ENCODE data around the gene SPTB. TPM values are rescaled to one million over a fixed set of nuclear protein-coding genes. Genes with fewer than 3 reads are reported as not detected.

Gene SPTB
- total RNA-seq, 2 donors from 2014 or later: 5.6 to 9.9 TPM

DNA sequence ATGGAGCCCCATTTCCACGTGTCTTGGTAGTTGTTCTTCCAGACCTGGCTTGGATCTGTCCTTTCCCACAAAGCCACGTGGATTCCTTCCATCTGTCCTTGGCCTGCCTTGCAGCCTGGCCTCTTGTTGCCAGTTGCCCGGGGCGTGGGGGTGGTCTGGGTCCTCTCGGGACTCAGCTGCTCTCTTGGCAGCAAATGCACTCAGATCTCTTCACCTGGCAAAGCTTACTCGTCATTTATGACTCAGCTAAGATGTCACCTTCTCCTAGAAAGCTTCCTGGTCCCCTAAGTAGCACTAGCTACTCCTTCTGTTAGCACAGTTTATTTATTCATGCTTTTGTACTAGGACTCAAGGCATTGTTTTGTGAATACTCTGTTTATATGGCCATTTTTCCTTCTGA, 161.8 kb downstream of the SPTB start:
- DNase-seq (ENCODE audit: low spot score) (no peak), ATAC-seq (ENCODE audit: insufficient number of reproducible peaks, low FRiP score, low read depth) (no peak)
- H3K27ac ChIP-seq: peak overlapping the region; percentile 92 to 93
- peak overlapping the region; percentile 7 for H3K4me3 ChIP-seq
- no peaks in the 10 kb centered on the region for H3K9me3 ChIP-seq
- no peaks in the 10 kb centered on the region for H3K27me3 ChIP-seq (replicated peaks; ENCODE audit: insufficient read depth)
- TF ChIP-seq CTCF (IDR thresholded peaks at IDR 0.05): no peak
- H3K4me1 ChIP-seq (ENCODE audit: control insufficient read depth in 1 of 2, low read depth in 2 of 2): peaks cover 68 to 86% of the 10 kb centered on the region in 2 donors
- H3K36me3 ChIP-seq: no peaks in the 10 kb centered on the region

- DNase-seq (ENCODE audit: low spot score) (no peak), ATAC-seq (ENCODE audit: insufficient number of reproducible peaks, low FRiP score, low read depth) (no peak)
- no peak for TF ChIP-seq CTCF (IDR thresholded peaks at IDR 0.05)
- Histone ChIP-seq H3K4me3 (peak overlapping the region; percentile 69), H3K9me3 (no peaks in the 10 kb centered on the region), H3K4me1 (ENCODE audit: control insufficient read depth in 1 of 2, low read depth in 2 of 2) (peaks cover 60 to 81% of the 10 kb centered on the region in 2 donors), H3K27me3 (replicated peaks; ENCODE audit: insufficient read depth) (no peaks in the 10 kb centered on the region), H3K27ac (peak overlapping the region; percentile 92 to 93), H3K36me3 (no peaks in the 10 kb centered on the region)
Observed at GRCh38 chr14:64715628-64716412, 163.9 kb downstream of the SPTB start.

DNA sequence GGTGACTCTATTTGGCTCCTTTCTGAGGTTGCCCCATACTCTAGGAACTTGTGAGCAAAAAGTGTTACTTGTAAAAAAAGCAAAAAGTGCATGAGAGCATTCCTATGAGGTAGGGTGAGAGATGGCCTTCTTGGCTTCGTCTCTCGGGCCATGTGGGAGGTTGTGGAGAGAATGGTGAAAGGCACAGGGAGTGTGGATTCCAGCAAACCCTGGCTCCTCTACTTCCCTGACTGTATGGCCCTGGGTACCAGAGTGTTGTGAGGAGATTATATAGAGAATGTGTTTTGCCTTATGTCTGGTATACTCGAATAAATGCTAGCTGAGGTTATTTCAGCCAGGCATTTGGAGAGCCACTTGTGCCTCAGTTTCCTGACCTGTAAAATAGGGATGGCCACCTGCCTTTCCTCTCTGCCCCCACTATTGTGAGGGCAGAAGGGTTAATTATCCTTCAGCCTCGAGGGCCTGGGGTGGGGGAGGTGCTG, 164.5 kb downstream of the SPTB start:
- H3K4me3 ChIP-seq: peak overlapping the region; percentile 69
- H3K27ac ChIP-seq: peak overlapping the region; percentile 92 to 93
- H3K4me1 ChIP-seq (ENCODE audit: control insufficient read depth in 1 of 2, low read depth in 2 of 2): peaks cover 60 to 81% of the 10 kb centered on the region in 2 donors

DNA sequence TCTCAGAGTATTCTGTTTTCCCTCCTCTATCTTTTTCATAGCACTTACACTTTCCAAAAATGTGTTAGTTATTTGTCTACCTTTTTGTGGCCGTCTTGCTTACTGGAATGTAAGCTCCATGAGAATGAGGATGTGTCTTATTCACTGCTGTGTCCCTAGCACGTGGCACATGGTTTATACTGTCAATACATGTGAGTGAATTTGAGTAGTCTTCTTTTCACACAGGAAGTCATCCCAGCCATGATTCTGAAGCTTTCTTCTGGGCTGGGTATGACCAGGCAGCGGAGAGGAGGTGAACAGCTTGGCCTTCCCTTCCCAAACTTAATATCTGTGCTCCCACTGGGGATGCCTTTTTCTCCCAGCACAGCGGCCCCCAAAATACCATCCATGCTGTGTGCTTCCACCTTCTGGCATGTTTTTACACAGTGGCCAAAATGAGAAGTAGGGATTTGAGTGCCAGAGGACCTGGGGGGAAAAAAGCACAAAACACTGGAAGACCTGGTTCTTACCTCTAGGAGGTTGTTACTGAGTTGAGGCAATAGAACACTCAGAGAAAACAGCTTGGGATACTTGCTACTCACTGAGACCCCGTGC, 165.2 kb downstream of the SPTB start:
- no peaks in the 10 kb centered on the region for H3K9me3 ChIP-seq
- H3K27ac ChIP-seq: peak overlapping the region; percentile 92 to 93
- no peak overlapping the region for H3K4me3 ChIP-seq
- DNase-seq (ENCODE audit: low spot score): no peak
- H3K36me3 ChIP-seq: no peaks in the 10 kb centered on the region
- no peak for TF ChIP-seq CTCF (IDR thresholded peaks at IDR 0.05)
- H3K27me3 ChIP-seq (replicated peaks; ENCODE audit: insufficient read depth): no peaks in the 10 kb centered on the region
- no peak for ATAC-seq (ENCODE audit: insufficient number of reproducible peaks, low FRiP score, low read depth)
- peaks cover 59 to 81% of the 10 kb centered on the region in 2 donors for H3K4me1 ChIP-seq (ENCODE audit: control insufficient read depth in 1 of 2, low read depth in 2 of 2)

More for the DNA sequence above, 164.5 kb downstream of the SPTB start:
- TF ChIP-seq CTCF (IDR thresholded peaks at IDR 0.05): no peak
- Histone ChIP-seq H3K27me3 (replicated peaks; ENCODE audit: insufficient read depth) (no peaks in the 10 kb centered on the region), H3K36me3 (no peaks in the 10 kb centered on the region), H3K9me3 (no peaks in the 10 kb centered on the region)
- DNase-seq (ENCODE audit: low spot score): no peak
- no peak for ATAC-seq (ENCODE audit: insufficient number of reproducible peaks, low FRiP score, low read depth)

- Histone ChIP-seq H3K27me3 (replicated peaks; ENCODE audit: insufficient read depth) (no peaks in the 10 kb centered on the region), H3K9me3 (no peaks in the 10 kb centered on the region), H3K27ac (peak overlapping the region in 1 of 2 donors; percentile 93), H3K4me1 (ENCODE audit: control insufficient read depth in 1 of 2, low read depth in 2 of 2) (peaks cover 59 to 81% of the 10 kb centered on the region in 2 donors), H3K4me3 (no peak overlapping the region), H3K36me3 (no peaks in the 10 kb centered on the region)
- DNase-seq (ENCODE audit: low spot score) (no peak), ATAC-seq (ENCODE audit: insufficient number of reproducible peaks, low FRiP score, low read depth) (no peak)
- TF ChIP-seq CTCF (IDR thresholded peaks at IDR 0.05): no peak
Observed at GRCh38 chr14:64713677-64714076, 166.0 kb downstream of the SPTB start.

All from thoracic aorta (tissue), 2 donors.